GM21526 (cell line): ENCODE data around the gene MTMR4.
A peak's percentile ranks its signal among the peaks of the same experiment; 100 is the strongest.
"Not testable (repeated sequence)": the region's sequence is repeated elsewhere in the genome, so short reads cannot be mapped to it uniquely, and the experiment has no call there.

Experiments used
- ATAC-seq: cut with Tn5 transposase; IDR thresholded peaks from one replicate; pipeline ENCODE4 v1.9.1; 2021; ENCODE audit warnings: moderate library complexity; ENCODE audit not compliant: unreplicated experiment, low FRiP score

MTMR4 gene

GRCh38 chr17:58513965-58514769 lies at the start of gene MTMR4:
Gene MTMR4 (minus strand): TSS chr17:58514638. CDS start chr17:58514407, 231 bp downstream.
- ATAC-seq: no peak

GRCh38 chr17:58560511-58560910 lies 46.1 kb upstream of the MTMR4 start:
- ATAC-seq: no peak

- ATAC-seq: no peak
Measured at GRCh38 chr17:58557981-58558380, 43.5 kb upstream of the MTMR4 start.

- no peak for ATAC-seq
Measured at GRCh38 chr17:58556833-58557250, 42.4 kb upstream of the MTMR4 start.

- not testable (repeated sequence) for ATAC-seq
Measured at GRCh38 chr17:58555109-58555508, 40.7 kb upstream of the MTMR4 start.

- no peak for ATAC-seq
Measured at GRCh38 chr17:58541249-58541648, 26.8 kb upstream of the MTMR4 start.

GRCh38 chr17:58539698-58540097 lies 25.3 kb upstream of the MTMR4 start:
- ATAC-seq: no peak

- no peak for ATAC-seq
Measured at GRCh38 chr17:58538811-58539409, 24.5 kb upstream of the MTMR4 start.

GRCh38 chr17:58537266-58537665 lies 22.8 kb upstream of the MTMR4 start:
- ATAC-seq: no peak

- ATAC-seq: no peak
Measured at GRCh38 chr17:58536542-58536941, 22.1 kb upstream of the MTMR4 start.

GRCh38 chr17:58535431-58535830 lies 21.0 kb upstream of the MTMR4 start:
- no peak for ATAC-seq

- no peak for ATAC-seq
Measured at GRCh38 chr17:58534901-58535421, 20.5 kb upstream of the MTMR4 start.

- no peak for ATAC-seq
Measured at GRCh38 chr17:58534331-58534730, 19.9 kb upstream of the MTMR4 start.

- ATAC-seq: no peak
Measured at GRCh38 chr17:58533616-58534188, 19.3 kb upstream of the MTMR4 start.

- no peak for ATAC-seq
Measured at GRCh38 chr17:58532555-58532951, 18.1 kb upstream of the MTMR4 start.

GRCh38 chr17:58531661-58532554 lies 17.5 kb upstream of the MTMR4 start:
- ATAC-seq: peak; percentile 57

GRCh38 chr17:58531122-58531521 lies 16.7 kb upstream of the MTMR4 start:
- ATAC-seq: no peak

GRCh38 chr17:58530655-58531054 lies 16.2 kb upstream of the MTMR4 start:
- ATAC-seq: no peak

- ATAC-seq: no peak
Measured at GRCh38 chr17:58529275-58529674, 14.8 kb upstream of the MTMR4 start.

- no peak for ATAC-seq
Measured at GRCh38 chr17:58528443-58528842, 14.0 kb upstream of the MTMR4 start.
